ENCODE results near the gene PRDM7.
"Not testable (repeated sequence)": the region's sequence is repeated elsewhere in the genome, so short reads cannot be mapped to it uniquely, and the experiment has no call there.

Gene PRDM7

DNA sequence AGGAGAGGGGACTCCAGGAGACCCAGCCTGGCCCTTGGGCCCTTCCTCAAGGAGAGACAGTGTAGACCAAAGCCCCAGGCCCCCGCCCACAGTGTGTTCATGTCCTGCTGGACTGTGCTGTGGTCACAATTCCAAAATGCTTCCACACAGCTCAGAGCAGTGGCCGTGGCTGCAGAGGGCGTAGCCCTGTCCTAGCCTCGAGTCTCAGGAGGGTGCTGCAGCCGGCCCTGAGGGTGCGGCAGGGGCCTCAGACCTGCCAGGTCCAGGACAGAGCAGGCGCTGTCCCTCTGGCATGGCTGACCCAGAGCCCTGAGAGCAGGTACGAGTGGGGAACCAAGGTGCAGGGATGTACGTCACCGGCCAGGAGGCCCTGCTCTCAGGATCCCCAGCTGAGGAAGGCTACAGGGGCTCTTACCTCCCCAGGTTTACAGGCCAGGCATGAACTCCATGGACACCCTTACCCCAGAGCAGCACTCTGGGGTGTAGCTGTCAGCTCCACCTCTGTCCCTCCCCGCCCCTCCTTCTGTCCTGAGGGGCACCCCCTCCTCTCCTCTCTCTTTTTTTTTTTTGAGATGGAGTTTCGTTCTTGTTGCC lies 65.1 kb downstream of the PRDM7 start:
- H3K9me3 ChIP-seq: no peaks in the 10 kb centered on the region
- H3K27ac ChIP-seq: no peak overlapping the region
- peaks cover 7 to 8% of the 10 kb centered on the region in 2 experiments for H3K4me1 ChIP-seq (ENCODE audit: control insufficient read depth in 1 of 2, insufficient read depth in 1 of 2, low read depth in 1 of 2, low read length in 1 of 2)
- no peaks in the 10 kb centered on the region for H3K36me3 ChIP-seq
- TF ChIP-seq, protein P1, sequence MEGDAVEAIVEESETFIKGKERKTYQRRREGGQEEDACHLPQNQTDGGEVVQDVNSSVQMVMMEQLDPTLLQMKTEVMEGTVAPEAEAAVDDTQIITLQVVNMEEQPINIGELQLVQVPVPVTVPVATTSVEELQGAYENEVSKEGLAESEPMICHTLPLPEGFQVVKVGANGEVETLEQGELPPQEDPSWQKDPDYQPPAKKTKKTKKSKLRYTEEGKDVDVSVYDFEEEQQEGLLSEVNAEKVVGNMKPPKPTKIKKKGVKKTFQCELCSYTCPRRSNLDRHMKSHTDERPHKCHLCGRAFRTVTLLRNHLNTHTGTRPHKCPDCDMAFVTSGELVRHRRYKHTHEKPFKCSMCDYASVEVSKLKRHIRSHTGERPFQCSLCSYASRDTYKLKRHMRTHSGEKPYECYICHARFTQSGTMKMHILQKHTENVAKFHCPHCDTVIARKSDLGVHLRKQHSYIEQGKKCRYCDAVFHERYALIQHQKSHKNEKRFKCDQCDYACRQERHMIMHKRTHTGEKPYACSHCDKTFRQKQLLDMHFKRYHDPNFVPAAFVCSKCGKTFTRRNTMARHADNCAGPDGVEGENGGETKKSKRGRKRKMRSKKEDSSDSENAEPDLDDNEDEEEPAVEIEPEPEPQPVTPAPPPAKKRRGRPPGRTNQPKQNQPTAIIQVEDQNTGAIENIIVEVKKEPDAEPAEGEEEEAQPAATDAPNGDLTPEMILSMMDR (IDR thresholded peaks at IDR 0.05): no peak
- H3K4me3 ChIP-seq (ENCODE audit: low read depth in 1 of 2, low read length in 1 of 2): no peak overlapping the region
- H3K27me3 ChIP-seq: peaks cover 77% of the 10 kb centered on the region

DNA sequence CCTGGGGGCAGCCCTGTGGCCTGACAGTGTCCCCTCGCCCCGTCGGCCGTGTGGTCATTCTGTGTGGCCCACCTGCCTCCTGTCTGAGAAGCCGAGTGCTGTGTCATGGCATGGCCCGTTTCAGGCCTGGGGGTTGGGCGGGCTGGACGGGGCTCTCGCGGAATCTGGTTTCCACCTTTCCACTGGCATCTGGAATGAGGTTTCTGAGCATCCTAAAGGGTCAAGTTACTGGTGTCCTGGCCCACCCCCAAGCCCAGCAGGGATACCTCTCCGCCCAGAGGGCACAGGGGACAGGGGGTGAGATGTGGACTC lies 65.7 kb downstream of the PRDM7 start:
- Histone ChIP-seq H3K27ac (no peak overlapping the region), H3K36me3 (no peaks in the 10 kb centered on the region), H3K4me3 (ENCODE audit: low read depth in 1 of 2, low read length in 1 of 2) (no peak overlapping the region), H3K27me3 (peaks cover 72% of the 10 kb centered on the region), H3K9me3 (no peaks in the 10 kb centered on the region), H3K4me1 (ENCODE audit: control insufficient read depth in 1 of 2, insufficient read depth in 1 of 2, low read depth in 1 of 2, low read length in 1 of 2) (peaks cover 7 to 8% of the 10 kb centered on the region in 2 experiments)
- TF ChIP-seq, protein P1 (IDR thresholded peaks at IDR 0.05): no peak

DNA sequence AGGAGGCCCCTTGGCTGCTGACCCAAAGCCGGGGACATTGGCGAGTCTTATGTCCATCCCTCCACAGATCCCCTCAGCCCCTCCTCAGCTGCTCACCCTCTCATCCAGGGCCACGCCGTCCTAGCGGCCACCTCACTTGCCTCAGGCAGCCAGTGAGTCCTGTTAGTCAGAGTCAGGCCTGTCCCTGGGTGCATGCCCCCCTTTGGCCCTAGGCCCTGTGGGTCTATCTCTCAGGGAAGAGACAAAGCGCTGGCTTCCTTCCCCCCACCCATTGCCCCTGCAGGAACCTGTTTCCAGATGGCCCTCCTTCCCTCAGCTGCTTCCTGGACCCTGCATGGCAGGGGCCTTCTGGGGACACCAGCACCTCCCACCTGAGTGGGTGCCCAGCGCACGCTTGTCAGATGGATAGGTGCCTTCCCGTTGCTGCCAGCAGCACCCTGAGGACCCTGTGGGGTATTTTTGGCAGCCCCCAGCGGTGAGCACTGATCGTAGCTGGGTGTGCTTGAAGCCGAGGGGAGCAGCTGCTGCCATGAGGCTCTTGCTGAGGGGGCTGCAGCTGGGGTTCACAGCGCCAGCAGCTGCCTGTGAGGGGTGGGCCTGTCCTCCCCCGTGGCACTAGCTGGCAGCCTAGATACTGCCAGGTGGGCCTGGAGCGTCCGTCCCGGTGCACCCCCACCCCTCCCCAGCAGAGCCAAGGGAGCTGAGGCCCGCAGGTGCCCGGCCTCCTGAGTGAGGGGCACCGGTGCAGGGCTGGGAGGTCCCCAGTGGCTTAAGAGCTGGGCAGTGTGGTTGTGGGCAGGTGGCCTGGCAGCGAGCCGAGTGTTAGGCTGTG lies 66.2 kb downstream of the PRDM7 start:
- Histone ChIP-seq H3K36me3 (no peaks in the 10 kb centered on the region), H3K27me3 (peaks cover 66% of the 10 kb centered on the region), H3K9me3 (no peaks in the 10 kb centered on the region), H3K27ac (no peak overlapping the region), H3K4me1 (ENCODE audit: control insufficient read depth in 1 of 2, insufficient read depth in 1 of 2, low read depth in 1 of 2, low read length in 1 of 2) (peaks cover 7 to 8% of the 10 kb centered on the region in 2 experiments), H3K4me3 (ENCODE audit: low read depth in 1 of 2, low read length in 1 of 2) (no peak overlapping the region)
- TF ChIP-seq, protein P1 (IDR thresholded peaks at IDR 0.05): no peak

DNA sequence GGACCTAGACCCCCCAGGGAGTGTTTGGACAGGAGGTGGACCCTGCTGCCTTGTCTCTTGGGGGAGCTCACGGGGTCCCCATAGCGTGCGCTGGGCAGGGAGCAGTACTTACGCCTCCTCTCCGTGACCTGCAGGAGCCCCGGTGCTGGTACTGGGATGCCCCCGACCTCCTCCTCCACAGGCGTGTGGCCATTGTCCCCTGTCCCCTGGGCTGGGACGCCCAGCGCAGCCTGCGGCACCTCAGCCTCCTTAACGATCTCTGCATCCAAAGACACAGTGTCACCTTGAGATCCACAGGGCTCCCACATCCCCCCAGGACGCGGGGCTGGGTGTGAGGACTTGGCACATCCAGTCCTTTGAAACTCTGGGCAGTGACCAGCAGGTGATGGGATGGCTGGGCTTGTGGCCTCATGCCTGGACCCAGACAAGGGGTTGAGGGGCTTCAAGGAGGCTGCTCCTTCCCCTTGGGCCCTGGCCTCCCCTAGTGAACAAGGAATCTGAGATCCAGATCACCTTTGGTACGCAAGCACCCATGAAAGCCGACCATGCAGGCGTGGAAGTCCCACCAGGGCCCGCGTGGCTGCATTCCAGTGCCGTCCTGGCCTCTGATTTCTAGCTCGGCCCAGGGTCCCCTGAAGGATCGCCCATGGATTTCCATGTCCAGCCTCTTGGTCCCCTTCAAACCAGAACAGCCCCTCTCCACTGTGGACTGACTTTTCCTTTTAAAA lies 67.8 kb downstream of the PRDM7 start:
- TF ChIP-seq, protein P1 (IDR thresholded peaks at IDR 0.05): no peak
- Histone ChIP-seq H3K9me3 (no peaks in the 10 kb centered on the region), H3K4me3 (ENCODE audit: low read depth in 1 of 2, low read length in 1 of 2) (no peak overlapping the region), H3K4me1 (ENCODE audit: control insufficient read depth in 1 of 2, insufficient read depth in 1 of 2, low read depth in 1 of 2, low read length in 1 of 2) (peaks cover 7 to 8% of the 10 kb centered on the region in 2 experiments), H3K36me3 (no peaks in the 10 kb centered on the region), H3K27ac (no peak overlapping the region), H3K27me3 (peaks cover 53% of the 10 kb centered on the region)

DNA sequence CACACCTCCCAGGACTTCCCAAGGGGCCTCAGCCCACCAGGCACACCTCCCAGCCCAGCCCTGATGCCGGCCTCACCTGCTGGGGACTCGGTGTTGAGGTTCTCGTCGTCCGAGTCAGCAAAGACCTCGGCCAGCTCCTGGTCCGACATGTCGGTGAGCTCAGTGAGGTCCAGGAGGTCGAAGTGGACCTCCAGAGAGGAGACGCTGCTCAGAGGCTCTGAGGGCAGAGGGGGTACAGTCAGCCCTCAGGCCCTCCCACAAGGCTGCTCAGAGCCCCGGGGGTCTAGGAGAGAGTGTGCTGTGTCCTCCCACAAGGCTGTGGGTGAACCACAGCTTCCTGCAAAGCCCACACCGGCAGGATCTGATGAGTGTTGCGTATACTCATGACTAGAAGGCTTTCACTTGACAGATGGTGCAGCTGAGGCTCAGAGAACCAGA lies 68.4 kb downstream of the PRDM7 start:
- no peak overlapping the region for H3K27ac ChIP-seq
- H3K27me3 ChIP-seq: peaks cover 50% of the 10 kb centered on the region
- peaks cover 7 to 8% of the 10 kb centered on the region in 2 experiments for H3K4me1 ChIP-seq (ENCODE audit: control insufficient read depth in 1 of 2, insufficient read depth in 1 of 2, low read depth in 1 of 2, low read length in 1 of 2)
- TF ChIP-seq, protein P1 (IDR thresholded peaks at IDR 0.05): no peak
- no peak overlapping the region for H3K4me3 ChIP-seq (ENCODE audit: low read depth in 1 of 2, low read length in 1 of 2)
- H3K36me3 ChIP-seq: no peaks in the 10 kb centered on the region
- no peaks in the 10 kb centered on the region for H3K9me3 ChIP-seq

DNA sequence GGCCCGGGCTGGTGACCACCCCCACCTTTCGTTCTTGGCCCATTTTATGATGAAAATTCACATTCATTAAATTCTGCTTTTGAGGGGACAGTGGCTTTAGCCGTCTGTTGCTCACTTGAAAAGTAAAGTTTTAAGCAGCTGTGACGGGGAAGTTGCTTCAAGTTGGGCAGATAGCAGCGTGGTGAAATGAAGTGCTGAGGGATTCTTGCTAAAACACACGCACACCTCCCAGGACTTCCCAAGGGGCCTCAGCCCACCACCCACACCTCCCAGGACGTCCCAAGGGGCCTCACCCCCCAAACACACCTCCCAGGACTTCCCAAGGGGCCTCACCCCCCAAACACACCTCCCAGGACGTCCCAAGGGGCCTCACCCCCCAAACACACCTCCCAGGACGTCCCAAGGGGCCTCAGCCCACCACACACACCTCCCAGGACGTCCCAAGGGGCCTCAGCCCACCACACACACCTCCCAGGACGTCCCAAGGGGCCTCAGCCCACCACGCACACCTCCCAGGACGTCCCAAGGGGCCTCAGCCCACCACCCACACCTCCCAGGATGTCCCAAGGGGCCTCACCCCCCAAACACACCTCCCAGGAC lies 69.4 kb downstream of the PRDM7 start:
- not testable (repeated sequence) for H3K4me3 ChIP-seq (ENCODE audit: low read depth in 1 of 2, low read length in 1 of 2); H3K9me3 ChIP-seq; H3K36me3 ChIP-seq; H3K4me1 ChIP-seq (ENCODE audit: control insufficient read depth in 1 of 2, insufficient read depth in 1 of 2, low read depth in 1 of 2, low read length in 1 of 2); H3K27ac ChIP-seq
- H3K27me3 ChIP-seq: peaks cover 42% of the 10 kb centered on the region

All from neutrophil (primary cell).